OCI-M2 (cell line): Measurements from ENCODE around the gene CPED1.
"Not testable (repeated sequence)": the region's sequence is repeated elsewhere in the genome, so short reads cannot be mapped to it uniquely, and the experiment has no call there.

Experiments used
- DNase-seq: peaks from one replicate; lab custom pipeline; 2025; ENCODE audit not compliant: unreplicated experiment; lab: John Stamatoyannopoulos, UW

The CPED1 gene

DNA sequence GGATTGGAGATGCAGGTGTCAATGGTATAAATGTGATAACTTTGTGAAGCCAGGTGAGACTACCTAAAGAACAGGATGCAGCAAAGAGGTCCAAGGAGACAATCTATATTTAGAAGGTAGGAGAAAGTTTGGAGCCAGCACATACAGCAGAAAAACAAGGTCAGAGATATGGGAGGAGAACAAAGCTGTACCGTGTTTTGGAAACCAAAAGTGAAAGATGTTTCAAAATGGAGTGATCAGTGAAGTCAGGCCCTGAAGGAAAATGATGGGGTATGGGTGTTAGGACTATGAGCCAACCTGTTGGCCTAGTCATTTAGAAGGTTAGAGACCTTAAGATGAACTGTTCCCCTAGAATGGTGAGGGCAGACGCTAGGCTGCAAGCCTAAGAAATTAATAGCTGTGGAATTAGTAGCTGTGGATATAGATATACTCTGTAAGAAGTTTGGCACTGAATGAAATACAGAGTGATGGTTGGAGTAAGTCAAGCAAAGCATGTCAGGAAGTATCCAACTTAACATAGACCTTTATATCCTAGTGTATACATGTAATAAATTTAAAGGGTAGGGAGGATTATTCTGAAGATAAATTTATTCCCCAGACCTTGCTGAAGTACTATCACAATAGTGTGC is 190.5 kb downstream of the CPED1 start:
- DNase-seq = no peak

DNA sequence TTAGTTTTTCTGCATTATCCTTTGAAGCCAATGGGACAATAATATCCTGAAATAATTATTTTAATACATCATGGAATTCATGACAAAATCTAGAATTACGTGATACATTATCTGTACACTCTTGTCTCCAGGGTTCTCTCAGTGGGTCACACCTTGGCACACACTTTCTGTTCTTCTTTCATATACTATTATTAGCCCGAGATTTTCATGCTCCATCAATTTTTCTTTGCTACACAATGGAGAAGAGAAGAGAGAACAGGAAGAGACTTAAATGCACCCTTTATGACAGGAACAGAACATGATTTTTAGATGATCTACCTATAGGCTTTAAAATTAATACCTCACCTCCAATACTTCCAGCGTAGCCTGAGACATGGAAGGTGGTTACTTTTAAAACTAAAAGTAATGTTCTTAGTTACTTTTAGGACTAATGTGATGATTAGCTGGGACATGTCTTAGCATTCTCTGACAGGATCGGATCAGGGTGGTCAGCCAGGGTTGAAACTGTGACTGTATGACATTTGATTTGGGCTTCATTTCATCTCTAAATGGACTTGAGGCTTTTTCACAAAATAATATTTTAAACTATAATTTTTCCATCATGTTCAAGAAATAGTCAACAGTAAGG is 192.0 kb downstream of the CPED1 start:
- DNase-seq = no peak

DNA sequence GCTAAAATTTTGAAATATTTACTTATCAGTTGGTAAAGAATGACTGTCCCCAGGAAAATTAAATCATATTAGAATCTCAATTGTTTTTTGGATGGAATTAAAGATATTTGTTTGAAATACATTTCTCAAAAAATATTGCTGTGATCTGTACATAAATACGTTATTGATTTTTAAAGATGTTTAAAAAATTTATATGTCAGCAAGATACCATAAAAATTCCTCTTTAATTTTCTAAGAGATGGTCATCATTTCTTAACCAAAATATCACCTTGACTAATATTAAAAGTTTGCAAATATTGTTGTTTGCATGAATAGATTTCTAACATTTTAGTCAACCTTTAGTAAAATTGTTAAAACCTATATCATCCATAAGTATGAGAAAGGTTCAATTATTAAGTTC is 192.8 kb downstream of the CPED1 start:
- DNase-seq = no peak

DNA sequence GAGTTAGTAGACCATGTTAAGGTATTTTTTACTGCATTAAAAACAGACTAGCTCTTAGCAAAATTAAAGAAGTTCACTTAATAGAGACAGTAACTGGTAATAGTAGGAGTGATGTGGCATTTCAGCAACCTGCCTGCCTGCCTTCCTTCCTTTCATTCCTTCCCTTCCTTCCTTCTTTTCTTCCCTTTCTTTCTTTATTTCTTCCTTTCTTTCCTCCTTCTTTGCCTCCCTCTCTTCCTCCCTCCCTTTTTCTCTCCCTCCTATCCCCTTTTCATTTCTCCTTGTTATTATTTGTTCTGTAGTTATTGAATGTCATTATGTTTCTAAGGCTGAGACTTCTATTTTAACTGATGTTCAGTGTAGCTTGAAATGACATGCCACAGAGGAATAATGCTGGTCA is 193.8 kb downstream of the CPED1 start:
- DNase-seq = no peak

DNA sequence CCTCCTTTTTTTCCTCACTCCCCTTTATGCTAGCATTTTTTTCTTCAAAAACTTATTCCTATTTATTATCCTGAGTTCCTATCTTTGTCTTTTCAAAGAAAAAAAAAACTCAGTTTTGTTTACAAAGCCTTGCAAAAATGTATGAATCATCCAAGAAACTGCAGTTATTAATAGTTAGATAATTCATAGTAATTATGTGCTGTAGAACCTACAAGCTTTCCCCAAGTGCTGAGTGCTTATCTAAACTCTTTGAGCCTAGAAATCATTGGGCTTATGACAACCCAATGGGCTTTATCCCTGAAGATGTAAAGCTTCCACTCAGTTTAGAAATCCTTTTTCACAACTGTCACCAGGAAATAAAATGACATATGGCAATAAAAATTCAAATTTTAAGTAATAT is 194.4 kb downstream of the CPED1 start:
- no peak for DNase-seq

DNA sequence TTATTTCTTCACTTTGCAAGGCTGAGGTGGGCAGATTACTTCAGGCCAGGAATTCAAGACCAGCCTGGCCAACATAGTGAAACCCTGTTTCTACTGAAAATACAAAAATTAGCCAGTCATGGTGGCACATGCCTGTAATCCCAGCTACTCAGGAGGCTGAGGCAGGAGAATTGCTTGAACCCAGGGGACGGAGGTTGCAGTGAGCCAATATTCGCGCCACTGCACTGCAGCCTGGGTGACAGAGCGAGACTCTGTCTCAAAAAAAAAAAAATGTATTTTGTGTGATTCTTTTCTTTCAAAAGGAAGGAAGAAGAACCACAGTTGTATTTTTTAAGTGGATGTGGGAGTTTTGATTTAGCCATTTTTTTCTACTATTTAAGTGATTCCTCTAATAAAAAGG is 195.4 kb downstream of the CPED1 start:
- not testable (repeated sequence) for DNase-seq

DNA sequence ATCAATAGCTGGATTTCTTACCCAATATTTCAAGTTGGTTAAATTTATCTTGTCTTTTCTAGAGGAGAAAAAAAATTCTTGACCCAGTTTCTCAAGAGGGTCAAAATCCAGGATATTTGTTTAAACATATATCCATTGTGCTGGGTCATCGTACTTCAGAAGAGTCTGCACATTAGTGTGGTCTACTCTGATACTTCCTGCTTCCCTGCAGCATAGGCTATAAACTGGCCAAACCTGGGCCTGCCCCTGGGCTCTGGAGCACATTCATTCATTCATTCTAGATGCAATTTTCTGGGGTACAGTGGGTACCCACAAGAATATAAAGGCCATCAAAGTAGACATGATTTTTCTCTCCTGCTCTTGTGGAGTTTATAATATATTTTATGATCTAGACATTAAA is 198.2 kb downstream of the CPED1 start:
- DNase-seq = no peak

DNA sequence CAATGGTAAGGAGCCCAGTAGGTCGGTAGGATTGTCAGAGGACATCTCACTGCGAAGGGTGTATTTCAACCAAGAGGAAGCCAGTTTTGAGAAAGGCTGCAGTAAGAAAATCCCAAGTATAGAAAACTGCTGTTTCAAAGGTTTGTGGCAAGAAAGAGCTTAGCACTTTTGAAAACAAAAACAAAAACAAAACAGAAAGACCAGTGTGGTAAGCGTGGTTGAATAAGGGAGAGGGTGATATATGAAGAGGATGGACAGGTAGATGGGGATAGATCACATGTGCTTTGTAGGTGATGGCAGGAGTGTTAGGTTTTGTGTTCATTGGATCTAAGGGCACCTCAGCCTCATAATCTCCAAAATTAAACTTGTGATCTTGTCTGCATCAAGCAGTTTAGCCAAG is 198.7 kb downstream of the CPED1 start:
- DNase-seq = no peak

DNA sequence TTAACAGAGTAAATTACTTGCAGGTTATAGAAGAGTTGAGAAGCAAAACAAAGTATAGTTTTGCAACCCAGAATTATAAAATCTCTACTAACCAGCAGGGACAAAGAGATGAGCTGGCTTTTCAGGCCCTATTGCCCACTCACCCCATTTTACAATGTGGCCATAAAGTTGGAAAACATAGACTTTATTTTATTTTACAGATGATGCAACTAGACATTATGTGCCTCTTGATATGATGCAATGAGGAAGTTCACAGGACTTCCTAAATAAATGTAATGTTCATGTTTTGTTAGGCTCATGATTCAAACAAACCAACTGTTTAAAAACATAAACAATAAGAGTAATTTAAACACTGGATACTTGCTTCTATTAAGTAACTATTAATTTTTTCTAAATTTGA is 199.2 kb downstream of the CPED1 start:
- no peak for DNase-seq

DNA sequence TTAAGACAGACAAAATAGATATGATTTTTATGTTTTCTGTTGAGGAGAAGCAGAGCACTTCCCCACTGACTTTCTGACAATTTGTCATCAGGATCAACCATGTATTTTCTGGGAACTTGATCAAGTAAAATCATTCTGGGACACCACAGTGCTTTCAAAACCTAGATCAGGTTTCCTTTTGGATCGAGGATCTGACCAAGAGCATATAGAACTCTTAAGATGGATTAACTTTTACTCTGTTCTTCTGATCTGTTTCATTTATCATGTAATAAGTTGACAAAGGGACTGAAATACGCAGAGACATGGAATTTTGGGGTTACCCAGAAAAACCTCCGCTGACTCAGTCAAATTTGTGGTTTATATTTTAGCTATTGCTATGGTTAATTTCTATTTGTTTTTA is 204.3 kb downstream of the CPED1 start:
- DNase-seq = no peak

DNA sequence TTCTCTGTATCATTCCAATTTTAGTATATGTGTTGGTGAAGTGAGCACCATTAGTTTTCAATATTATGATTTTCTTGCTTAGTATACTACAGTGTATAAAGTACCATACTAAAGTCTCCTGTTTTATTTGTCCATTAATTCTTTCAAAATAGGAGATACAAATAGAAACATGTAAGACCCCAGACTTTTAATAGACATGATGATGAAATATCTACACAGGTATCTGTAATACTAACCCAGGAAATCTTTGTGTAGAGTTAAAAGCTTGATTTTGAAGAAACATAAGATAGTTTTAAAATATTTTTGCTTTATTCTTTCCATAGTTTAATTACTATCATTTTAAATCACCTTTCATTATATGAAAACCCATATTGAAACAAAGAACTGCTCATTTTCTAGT is 206.5 kb downstream of the CPED1 start:
- DNase-seq = no peak

DNA sequence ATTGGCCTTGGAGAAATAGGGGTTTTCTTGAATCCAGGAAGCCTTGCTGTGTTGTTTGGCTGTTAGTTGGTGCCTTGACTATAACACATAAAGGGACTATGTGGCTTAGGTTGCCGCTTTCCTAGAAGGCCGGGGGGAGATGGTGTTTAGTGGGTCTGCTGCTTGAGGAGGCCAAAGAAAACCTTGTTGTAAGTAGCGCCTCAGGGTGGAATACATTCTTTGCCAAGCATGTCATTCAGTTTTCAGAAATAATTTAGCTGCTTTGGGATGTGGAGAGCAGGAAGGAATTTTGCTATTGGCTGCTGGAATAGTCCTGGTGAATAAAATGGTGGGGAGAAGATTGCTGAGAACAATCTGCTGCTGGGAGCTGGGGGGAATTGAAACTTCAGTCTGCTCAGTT is 207.4 kb downstream of the CPED1 start:
- DNase-seq = no peak

DNA sequence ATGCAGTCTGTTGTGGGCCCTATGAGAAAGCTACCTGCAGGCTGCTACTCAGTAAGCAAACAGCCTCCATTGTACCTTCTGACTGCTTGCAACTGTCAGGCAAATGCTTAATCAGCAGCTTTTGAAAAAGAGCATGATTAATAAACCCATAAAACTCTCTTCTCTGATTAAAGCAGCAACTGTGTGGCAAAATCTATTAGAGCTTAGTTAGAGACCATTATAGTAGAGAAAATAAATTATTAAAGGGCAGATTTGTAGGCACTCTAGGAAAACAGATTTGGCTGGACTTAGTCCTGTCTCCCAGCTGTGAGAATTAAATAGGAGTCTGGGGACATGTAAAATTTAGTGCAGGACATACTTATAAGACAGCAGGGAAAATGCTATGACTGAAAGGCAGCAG is 207.8 kb downstream of the CPED1 start:
- no peak for DNase-seq

DNA sequence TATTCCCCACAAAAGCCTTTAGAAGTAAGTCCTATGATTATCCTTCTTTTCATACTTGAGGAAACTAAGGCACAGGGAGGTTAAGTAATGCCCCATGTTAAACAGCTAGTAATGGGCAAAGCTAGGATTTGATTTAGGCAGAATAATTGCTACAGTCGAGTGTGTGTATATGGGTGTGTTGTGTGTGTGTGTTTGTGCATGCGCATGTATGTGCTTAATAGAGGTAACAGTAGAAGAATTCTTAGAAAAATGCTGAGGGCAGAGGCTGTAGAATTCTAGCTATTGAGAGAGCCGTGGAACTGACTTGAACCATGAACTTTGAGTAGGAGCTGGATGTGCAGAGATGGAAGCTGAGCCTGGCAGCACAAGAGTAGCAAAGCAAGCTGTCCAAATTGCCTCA is 208.9 kb downstream of the CPED1 start:
- no peak for DNase-seq

DNA sequence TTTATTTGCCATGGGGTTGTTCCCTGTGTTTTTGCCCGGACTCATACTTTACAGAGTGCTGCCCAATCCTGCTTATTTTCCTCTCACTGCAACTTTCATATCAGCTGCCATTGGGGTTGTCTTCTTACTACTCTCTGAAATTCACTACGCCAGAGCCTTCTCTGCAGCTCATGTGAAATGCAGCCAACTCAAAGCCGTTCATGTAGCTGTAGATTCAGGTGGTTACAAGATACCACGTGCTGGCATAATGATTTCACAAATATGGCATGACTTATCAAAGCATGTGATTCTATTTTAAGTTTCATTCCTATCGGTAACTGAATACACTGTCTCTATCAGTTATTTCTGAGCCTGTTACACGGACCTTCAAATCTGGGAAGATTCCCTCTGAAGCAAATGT is 210.0 kb downstream of the CPED1 start:
- no peak for DNase-seq

DNA sequence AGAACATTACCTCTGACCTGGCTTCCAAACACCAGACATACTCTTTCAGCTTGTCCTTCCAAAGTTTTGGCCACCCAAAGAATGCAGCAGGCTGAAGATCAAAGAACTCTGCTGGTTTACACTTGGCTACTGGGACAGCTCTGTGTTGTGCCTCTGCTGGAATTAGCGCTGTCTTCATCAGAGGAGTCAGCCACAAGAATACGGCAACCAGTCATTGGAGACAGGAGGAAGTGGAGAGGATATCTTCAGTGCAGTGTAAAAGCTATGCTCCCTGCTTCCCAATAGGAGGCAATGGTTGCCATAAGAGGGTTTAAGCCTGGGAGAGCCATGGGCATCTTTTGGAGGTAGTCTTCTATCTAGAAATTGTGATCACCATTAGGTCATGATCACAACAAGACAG is 213.6 kb downstream of the CPED1 start:
- no peak for DNase-seq

DNA sequence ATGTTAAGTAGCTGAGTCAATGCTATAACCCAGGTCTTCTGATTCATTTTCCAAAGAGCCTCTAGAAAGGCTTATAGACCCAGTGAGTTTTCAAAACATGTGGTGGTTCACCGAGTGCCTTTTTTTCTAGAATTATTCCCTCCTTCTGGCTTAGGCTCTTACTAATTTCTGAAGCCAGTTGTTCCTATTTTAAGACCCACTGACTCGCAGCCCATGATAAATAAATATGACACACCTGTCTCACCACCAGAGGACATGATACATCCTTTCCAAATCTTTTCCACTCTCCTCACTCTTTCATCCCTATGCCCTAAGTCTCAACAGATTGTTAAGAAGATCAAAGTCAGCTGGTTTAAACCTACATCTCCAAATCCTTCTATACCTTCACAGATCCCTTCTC is 214.3 kb downstream of the CPED1 start:
- DNase-seq = no peak

DNA sequence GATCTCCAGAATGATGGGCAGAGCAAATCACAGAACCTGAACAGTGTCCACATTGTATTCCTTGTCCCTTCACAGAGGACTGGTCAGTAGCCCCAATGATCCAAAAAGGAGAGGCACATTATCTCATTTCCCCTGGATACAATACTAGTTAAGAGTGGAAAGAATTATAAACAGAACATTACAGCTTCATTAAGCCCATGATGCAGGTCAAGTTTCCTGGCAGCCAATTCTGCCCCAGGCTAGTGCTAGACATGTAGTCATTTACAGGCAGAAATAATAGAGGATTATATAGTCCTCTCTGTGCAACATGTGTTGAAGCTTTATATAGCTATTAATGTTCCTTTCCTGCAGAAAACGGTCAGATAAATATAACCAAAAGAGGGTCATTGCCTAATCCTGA is 216.0 kb downstream of the CPED1 start:
- no peak for DNase-seq

DNA sequence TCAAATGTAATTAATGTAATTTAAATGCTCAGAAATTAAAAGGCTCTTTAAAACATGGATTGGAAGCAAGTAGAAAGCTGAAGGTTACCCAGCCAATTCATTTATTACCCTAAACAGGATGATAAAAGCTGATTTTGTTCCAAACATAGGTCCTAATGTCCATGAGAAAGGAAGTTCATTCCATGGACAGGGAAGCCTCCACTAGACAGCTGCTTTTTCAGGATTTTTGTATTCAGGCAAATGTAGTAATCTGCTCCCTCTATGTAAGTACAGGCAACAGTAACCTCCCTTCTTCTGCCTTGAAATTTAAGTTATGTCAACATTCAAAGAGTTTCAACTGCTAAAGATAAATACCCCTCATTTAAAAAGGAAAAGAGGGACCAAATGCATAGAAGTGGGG is 217.3 kb downstream of the CPED1 start:
- DNase-seq = no peak

DNA sequence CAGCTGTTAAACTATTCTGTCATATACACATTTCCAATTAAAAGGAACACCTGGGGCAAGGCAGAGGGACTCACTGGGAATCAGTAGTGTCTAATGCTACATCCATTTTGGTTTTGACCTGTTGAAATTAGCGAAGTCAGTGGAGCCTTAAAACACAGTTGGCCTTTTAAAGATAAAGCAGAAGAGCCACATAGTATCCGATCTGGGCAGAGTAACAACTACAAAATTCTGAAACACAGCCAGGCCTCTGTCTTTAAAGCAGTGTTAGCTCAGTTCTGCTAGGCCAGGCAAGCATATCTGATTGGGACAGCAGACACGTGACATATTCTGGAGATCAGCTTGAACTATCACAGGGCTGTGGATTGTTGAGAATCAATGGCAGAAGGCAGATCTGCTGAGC is 222.7 kb downstream of the CPED1 start:
- no peak for DNase-seq

DNA sequence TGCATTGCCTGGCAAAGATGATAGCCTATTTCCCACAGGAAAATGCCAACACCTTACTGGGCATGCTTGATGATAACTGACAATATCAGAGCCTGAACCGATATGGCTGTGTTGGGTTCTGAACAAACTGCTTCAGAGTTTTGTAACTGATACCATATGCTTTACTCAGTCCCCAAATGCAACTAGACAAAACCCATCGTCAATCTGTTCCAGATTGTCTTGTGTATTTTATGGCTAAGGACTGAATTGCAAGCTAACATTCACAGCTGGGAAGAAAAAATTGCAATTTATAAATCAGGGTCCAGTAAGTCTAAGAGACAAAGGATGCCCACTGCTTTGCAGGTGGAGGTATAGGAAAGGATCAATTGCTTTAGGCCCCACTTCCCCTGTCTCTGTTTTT is 223.5 kb downstream of the CPED1 start:
- DNase-seq = no peak

DNA sequence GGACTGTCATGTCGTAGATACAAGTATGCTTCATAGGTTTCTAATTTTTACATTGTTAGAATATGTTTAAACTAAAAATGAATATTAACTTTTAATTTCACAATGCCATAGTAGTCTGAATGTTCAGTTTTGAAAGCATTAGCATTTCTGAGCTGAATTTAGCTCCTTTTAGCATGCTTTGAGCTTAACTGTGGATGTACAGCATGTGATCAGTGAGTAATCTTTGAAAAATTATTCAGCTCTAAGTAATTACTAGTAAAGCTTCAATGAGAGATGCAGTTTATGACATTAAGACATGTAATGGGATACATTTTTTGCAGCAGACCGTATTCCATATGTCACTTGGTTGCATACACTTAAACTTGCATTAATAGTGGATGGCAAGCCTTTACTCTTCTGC is 226.1 kb downstream of the CPED1 start:
- DNase-seq = no peak

DNA sequence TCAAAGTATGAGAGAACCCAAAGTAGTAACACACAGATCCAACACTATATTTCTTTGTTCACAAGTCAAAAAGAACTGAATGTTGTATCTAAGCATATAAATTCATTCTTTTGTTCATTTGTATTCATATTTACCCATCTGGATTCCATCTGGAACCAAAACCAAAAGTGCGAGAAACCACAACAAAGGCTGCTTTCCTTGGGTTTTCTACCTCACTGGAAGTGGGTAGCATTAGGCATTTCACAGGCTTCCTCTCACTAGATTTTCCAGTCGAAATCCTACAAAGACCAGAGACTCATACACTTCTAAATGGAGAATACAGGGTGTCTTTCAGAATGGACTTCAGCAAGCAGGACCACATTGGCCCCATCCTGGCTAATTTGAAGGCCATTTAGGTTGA is 230.5 kb downstream of the CPED1 start:
- DNase-seq = no peak
